GM23248 (cell line): ENCODE data around the gene AMIGO2.

Source experiments
- EZH2 ChIP-seq: fragments of 200-600 bp; sonication (generic); IDR thresholded peaks from 2 replicates; pipeline ENCODE4 v1.6.1; 2018; ENCODE audit warnings: antibody characterized with exemption, mild to moderate bottlenecking; ENCODE audit not compliant: insufficient read depth, poor library complexity, severe bottlenecking
- EZH2phosphoT487 ChIP-seq: fragments of 200-600 bp; sonication (generic); IDR thresholded peaks from 2 replicates; pipeline ENCODE4 v1.6.1; 2018; ENCODE audit warnings: antibody characterized with exemption, moderate library complexity, mild to moderate bottlenecking, low read depth; ENCODE audit not compliant: insufficient read depth

GRCh38 chr12:47110718-47111391 is 31.1 kb upstream of the AMIGO2 start:
- TF ChIP-seq EZH2 (no peak), EZH2phosphoT487 (no peak)
